A549 (cell line): ENCODE results near the gene CYP4F11. TPM values are rescaled to one million over a fixed set of nuclear protein-coding genes. Genes with fewer than 3 reads are reported as not detected.

ENCODE experiments used
- ATAC-seq, 2 experiments: fragments of 200-7000 bp in 1 of 2; fragments of >200 bp in 1 of 2; cut with Nextera tagmentation in 1 of 2; cut with Tn5 transposase in 1 of 2; 3 replicates each; pipeline versions ENCODE4 v1.8.0 to v1.9.1; 2018 to 2020; ENCODE audit warnings: mild to moderate bottlenecking in 1 of 2, moderate library complexity in 1 of 2
- CTCF ChIA-PET: fragments of 300-600 bp; sonication (Branson Sonifier 250); formaldehyde crosslinking; extraction: SDS; loops from one replicate; lab custom pipeline; 2021; ENCODE audit warnings: antibody characterized with exemption, inconsistent platforms; lab: Yijun Ruan, JAX
- POLR2A ChIA-PET: fragments of 350-600 bp; formaldehyde crosslinking; extraction: SDS; loops from one replicate; lab custom pipeline; 2021; ENCODE audit warnings: antibody characterized with exemption, inconsistent platforms; lab: Yijun Ruan, JAX
- DNase-seq, 2 experiments: peaks; one replicate each; pipeline versions ENCODE4 v3.0.0 to v3.0.0-alpha.2; 2011 to 2016; ENCODE audit warnings: low read depth in 1 of 2, low spot score in 1 of 2
- FAIRE-seq: peaks from 2 replicates; lab custom pipeline; 2011; peaks lifted over from hg19 to GRCh38; lab: Jason Lieb, UNC
- H3K27ac ChIP-seq, 2 experiments: fragments of >200 bp; sonication (Bioruptor Twin); formaldehyde crosslinking; 3 replicates each; pipeline ENCODE4 v1.5.1; 2016 to 2017
- H3K4me1 ChIP-seq: fragments of >200 bp; sonication (Bioruptor Twin); formaldehyde crosslinking; 3 replicates; pipeline ENCODE4 v1.6.1; 2016
- H3K4me2 ChIP-seq: fragments of >200 bp; sonication (Bioruptor Twin); formaldehyde crosslinking; 3 replicates; pipeline ENCODE4 v1.6.1; 2016
- H3K4me3 ChIP-seq: fragments of >200 bp; sonication (Bioruptor Twin); formaldehyde crosslinking; 3 replicates; pipeline ENCODE4 v1.5.1; 2016
- H3K9me3 ChIP-seq: fragments of >200 bp; sonication (Bioruptor Twin); formaldehyde crosslinking; 3 replicates; pipeline ENCODE4 v1.6.1; 2016
- BCL3 ChIP-seq: fragments of >200 bp; sonication (Bioruptor Twin); formaldehyde crosslinking; IDR thresholded peaks from 3 replicates; pipeline ENCODE4 v1.6.1; 2016
- CBX2 ChIP-seq: fragments of 200-600 bp; sonication (generic); IDR thresholded peaks from 2 replicates; pipeline ENCODE4 v1.6.1; 2016; ENCODE audit warnings: low read depth, mild to moderate bottlenecking, borderline replicate concordance
- CBX8 ChIP-seq: fragments of 200-600 bp; sonication (generic); IDR thresholded peaks from 2 replicates; pipeline ENCODE4 v1.6.1; 2016
- CEBPB ChIP-seq, 2 experiments: fragments of >200 bp in 1 of 2; sonication (Bioruptor Twin) in 1 of 2; formaldehyde crosslinking in 1 of 2; IDR thresholded peaks; 2 replicates each; pipeline ENCODE4 v1.6.1; 2012 to 2016
- CHD2 ChIP-seq: fragments of 150-350 bp; IDR thresholded peaks from 2 replicates; pipeline ENCODE4 v1.6.1; 2014; ENCODE audit warnings: low read length; ENCODE audit not compliant: partially characterized antibody
- CTCF ChIP-seq: fragments of >200 bp; sonication (Bioruptor Twin); formaldehyde crosslinking; IDR thresholded peaks from 3 replicates; pipeline ENCODE4 v1.5.1; 2016
- EHF ChIP-seq: fragments of 250-450 bp; sonication (Bioruptor Pico); IDR thresholded peaks from 2 replicates; pipeline ENCODE4 v1.5.0; 2020; ENCODE audit warnings: mild to moderate bottlenecking
- EP300 ChIP-seq, 2 experiments: fragments of >200 bp; sonication (Bioruptor Twin); formaldehyde crosslinking; IDR thresholded peaks; 2 replicates in 1 of 2; 3 replicates in 1 of 2; pipeline ENCODE4 v1.6.1; 2016 to 2017
- FOXS1 ChIP-seq: fragments of 250-450 bp; sonication (Bioruptor Pico); IDR thresholded peaks from 2 replicates; pipeline ENCODE4 v1.5.0; 2020; ENCODE audit warnings: mild to moderate bottlenecking, moderate library complexity
- HES2 ChIP-seq: fragments of >200 bp; sonication (Bioruptor Twin); formaldehyde crosslinking; IDR thresholded peaks from 2 replicates; pipeline ENCODE4 v1.6.1; 2016
- HOXB5 ChIP-seq: fragments of 250-450 bp; sonication (Bioruptor Pico); IDR thresholded peaks from 2 replicates; pipeline ENCODE4 v1.5.0; 2020; ENCODE audit warnings: mild to moderate bottlenecking, moderate library complexity
- KDM1A ChIP-seq: fragments of 200-600 bp; sonication (generic); IDR thresholded peaks from 2 replicates; pipeline ENCODE4 v1.6.1; 2016; ENCODE audit warnings: low read depth, mild to moderate bottlenecking
- MAX ChIP-seq: IDR thresholded peaks from 2 replicates; pipeline ENCODE4 v1.6.1; 2012
- NFE2L2 ChIP-seq: fragments of 150-350 bp; conservative IDR thresholded peaks from 2 replicates; pipeline ENCODE4 v1.6.1; 2014; ENCODE audit warnings: low read length
- NR3C1 ChIP-seq: fragments of >200 bp; sonication (Bioruptor Twin); formaldehyde crosslinking; IDR thresholded peaks from 3 replicates; pipeline ENCODE4 v1.6.1; 2017
- POLR2AphosphoS2 ChIP-seq: conservative IDR thresholded peaks from 2 replicates; pipeline ENCODE4 v1.6.1; 2012; ENCODE audit warnings: low read length, improper control_type of control experiment, inconsistent platforms
- RAD21 ChIP-seq, 2 experiments: fragments of >200 bp in 1 of 2; sonication (Bioruptor Twin) in 1 of 2; formaldehyde crosslinking in 1 of 2; IDR thresholded peaks in 1 of 2; conservative IDR thresholded peaks in 1 of 2; 2 replicates in 1 of 2; 3 replicates in 1 of 2; pipeline ENCODE4 v1.6.1; 2012 to 2018; ENCODE audit warnings: inconsistent platforms in 1 of 2
- REST ChIP-seq: fragments of 200-600 bp; sonication (generic); IDR thresholded peaks from 2 replicates; pipeline ENCODE4 v1.6.1; 2016; ENCODE audit warnings: antibody characterized with exemption, mild to moderate bottlenecking, moderate library complexity
- RFX5 ChIP-seq: fragments of 450-650 bp; IDR thresholded peaks from 2 replicates; pipeline ENCODE4 v1.7.1; 2014; ENCODE audit warnings: antibody characterized with exemption, mild to moderate bottlenecking, moderate library complexity
- RNF2 ChIP-seq: fragments of 200-600 bp; sonication (generic); IDR thresholded peaks from 2 replicates; pipeline ENCODE4 v1.6.1; 2016; ENCODE audit warnings: low read depth, mild to moderate bottlenecking, antibody characterized with exemption, moderate library complexity, borderline replicate concordance
- TFCP2L1 ChIP-seq: fragments of 250-450 bp; sonication (Bioruptor Pico); IDR thresholded peaks from 2 replicates; pipeline ENCODE4 v1.5.0; 2021; ENCODE audit warnings: mild to moderate bottlenecking
- ZC3H11A ChIP-seq: fragments of 450-650 bp; IDR thresholded peaks from 2 replicates; pipeline ENCODE4 v1.6.1; 2014; ENCODE audit warnings: antibody characterized with exemption, mild to moderate bottlenecking
- ZFP36 ChIP-seq: fragments of 450-650 bp; IDR thresholded peaks from 2 replicates; pipeline ENCODE4 v1.6.1; 2014; ENCODE audit warnings: borderline replicate concordance; ENCODE audit not compliant: partially characterized antibody
- whole genome bisulfite sequencing: methylation state at CpG from one replicate; pipeline ENCODE4 v1.1.6; 2017; ENCODE audit errors: missing lambda C conversion rate; 5-methylcytosine and 5-hydroxymethylcytosine counted together
- polyA plus RNA-seq, 4 experiments: library from polyadenylated mRNA; depleted of rRNA in 3 of 4; stranded (reverse); fragments of >200 nt; fragmentation: RNase III in 1 of 4; extraction: RNeasy Plus Mini Kit Qiagen cat#74134 plus additional on column Dnase treatment in 1 of 4; gene quantifications; 2 replicates in 3 of 4; 3 replicates in 1 of 4; pipeline ENCODE4 v1.2.3, GENCODE V29; 2011 to 2017

Gene CYP4F11
- polyA plus RNA-seq, 2 of the 4 experiments (the other 2 are of a cell fraction): 4.0 to 26.2 TPM

- TF ChIP-seq CTCF (no peak), NR3C1 (no peak)
- TF ChIP-seq, all 56 proteins: peak for 0
Observed at GRCh38 chr19:15913830-15914229, 20.5 kb downstream of the CYP4F11 start (continued).

GRCh38 chr19:15913384-15913783 is 20.9 kb downstream of the CYP4F11 start:
- Histone ChIP-seq H3K4me1 (no peaks in the 10 kb centered on the region), H3K4me3 (no peak overlapping the region), H3K4me2 (no peak overlapping the region), H3K9me3 (peaks cover 2% of the 10 kb centered on the region; the same call in 1 of the 3 replicates), H3K27ac (no peak overlapping the region)
- no peak for TF ChIP-seq CHD2
- no peak for TF ChIP-seq RFX5
- TF ChIP-seq RAD21 (conservative IDR thresholded peaks at IDR 0.05 in 1 of 2, IDR thresholded peaks at IDR 0.05 in 1 of 2): no peak
- no peak for TF ChIP-seq EP300 (IDR thresholded peaks at IDR 0.05)
- no peak for TF ChIP-seq REST
- TF ChIP-seq HES2: no peak
- no peak for TF ChIP-seq MAX
- no peak for TF ChIP-seq TFCP2L1 (CRISPR knock-in tag)
- no peak for TF ChIP-seq HOXB5 (CRISPR knock-in tag)
- TF ChIP-seq FOXS1 (CRISPR knock-in tag): no peak
- TF ChIP-seq NFE2L2: no peak
- TF ChIP-seq CBX8: no peak
- ChIA-PET CTCF (no interaction called here), POLR2A (no interaction called here)
- no peak for FAIRE-seq
- no peak for DNase-seq
- 88% methylated on average over 3 of the region's 6 CpGs for WGBS
- ATAC-seq: no peak

- Histone ChIP-seq H3K4me3 (no peak overlapping the region), H3K27ac (no peak overlapping the region), H3K9me3 (peaks cover 2% of the 10 kb centered on the region; the same call in 1 of the 3 replicates), H3K4me2 (no peak overlapping the region), H3K4me1 (no peaks in the 10 kb centered on the region)
- FAIRE-seq (no peak), DNase-seq (no peak), ATAC-seq (no peak)
- 95% methylated on average over 29 of the region's 44 CpGs for WGBS
- CTCF ChIA-PET: no interaction called here
- POLR2A ChIA-PET: no interaction called here
- no peak for TF ChIP-seq CBX2
- TF ChIP-seq ZC3H11A: no peak
- TF ChIP-seq POLR2AphosphoS2: no peak
- no peak for TF ChIP-seq EHF
- no peak for TF ChIP-seq CEBPB (IDR thresholded peaks at IDR 0.05)
- no peak for TF ChIP-seq RNF2
- TF ChIP-seq ZFP36: no peak
- TF ChIP-seq BCL3: no peak
- no peak for TF ChIP-seq KDM1A
Observed at GRCh38 chr19:15911599-15912235, 22.6 kb downstream of the CYP4F11 start.
